SU-DHL-6 (cell line): ENCODE measurements around the gene CPNE5.

Experiments
- EZH2phosphoT487 ChIP-seq: fragments of 200-600 bp; sonication (generic), shearing (Covaris generic); conservative IDR thresholded peaks from 2 replicates; pipeline ENCODE4 v1.6.1; 2018; ENCODE audit warnings: mild to moderate bottlenecking, antibody characterized with exemption, low read length, moderate library complexity, mixed read lengths
- TF ChIP-seq, protein P1 (sequence below): fragments of 200-600 bp; sonication (generic); IDR thresholded peaks from one replicate; pipeline ENCODE4 v1.5.1; 2017; ENCODE audit warnings: antibody characterized with exemption, mild to moderate bottlenecking, low read length, moderate library complexity; ENCODE audit not compliant: insufficient read depth, poor library complexity, severe bottlenecking

GRCh38 chr6:36863670-36864540, 24.7 kb upstream of the CPNE5 start:
- TF ChIP-seq, protein P1, sequence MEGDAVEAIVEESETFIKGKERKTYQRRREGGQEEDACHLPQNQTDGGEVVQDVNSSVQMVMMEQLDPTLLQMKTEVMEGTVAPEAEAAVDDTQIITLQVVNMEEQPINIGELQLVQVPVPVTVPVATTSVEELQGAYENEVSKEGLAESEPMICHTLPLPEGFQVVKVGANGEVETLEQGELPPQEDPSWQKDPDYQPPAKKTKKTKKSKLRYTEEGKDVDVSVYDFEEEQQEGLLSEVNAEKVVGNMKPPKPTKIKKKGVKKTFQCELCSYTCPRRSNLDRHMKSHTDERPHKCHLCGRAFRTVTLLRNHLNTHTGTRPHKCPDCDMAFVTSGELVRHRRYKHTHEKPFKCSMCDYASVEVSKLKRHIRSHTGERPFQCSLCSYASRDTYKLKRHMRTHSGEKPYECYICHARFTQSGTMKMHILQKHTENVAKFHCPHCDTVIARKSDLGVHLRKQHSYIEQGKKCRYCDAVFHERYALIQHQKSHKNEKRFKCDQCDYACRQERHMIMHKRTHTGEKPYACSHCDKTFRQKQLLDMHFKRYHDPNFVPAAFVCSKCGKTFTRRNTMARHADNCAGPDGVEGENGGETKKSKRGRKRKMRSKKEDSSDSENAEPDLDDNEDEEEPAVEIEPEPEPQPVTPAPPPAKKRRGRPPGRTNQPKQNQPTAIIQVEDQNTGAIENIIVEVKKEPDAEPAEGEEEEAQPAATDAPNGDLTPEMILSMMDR = no peak
- TF ChIP-seq EZH2phosphoT487 = no peak
